DMS53 (cell line): ENCODE results near the gene ATAD3B.
A peak's percentile ranks its signal among the peaks of the same experiment; 100 is the strongest.
"Not testable (repeated sequence)": the region's sequence is repeated elsewhere in the genome, so short reads cannot be mapped to it uniquely, and the experiment has no call there.

Experiments
- DNase-seq: peaks from one replicate; lab custom pipeline; 2025; lab: John Stamatoyannopoulos, UW

The ATAD3B gene

GRCh38 chr1:1450616-1451015 is 20.9 kb upstream of the ATAD3B start:
- DNase-seq = not testable (repeated sequence)

GRCh38 chr1:1451696-1452364 is 19.7 kb upstream of the ATAD3B start:
- no peak for DNase-seq

- DNase-seq = peak; percentile 22
Observed at GRCh38 chr1:1452365-1452739, 19.2 kb upstream of the ATAD3B start.

- DNase-seq = peak; percentile 27
Observed at GRCh38 chr1:1452882-1453281, 18.7 kb upstream of the ATAD3B start.

- DNase-seq = not testable (repeated sequence)
Observed at GRCh38 chr1:1454286-1455056, 17.1 kb upstream of the ATAD3B start.

GRCh38 chr1:1455366-1455884 is 16.1 kb upstream of the ATAD3B start:
- DNase-seq = no peak

GRCh38 chr1:1455934-1456333 is 15.6 kb upstream of the ATAD3B start:
- not testable (repeated sequence) for DNase-seq

GRCh38 chr1:1456683-1457255 is 14.8 kb upstream of the ATAD3B start:
- DNase-seq = not testable (repeated sequence)

GRCh38 chr1:1459156-1459555 is 12.4 kb upstream of the ATAD3B start:
- DNase-seq = not testable (repeated sequence)

- not testable (repeated sequence) for DNase-seq
Observed at GRCh38 chr1:1459711-1460110, 11.9 kb upstream of the ATAD3B start.

- DNase-seq = no peak
Observed at GRCh38 chr1:1460540-1461130, 10.9 kb upstream of the ATAD3B start.

GRCh38 chr1:1461721-1462317 is 9.7 kb upstream of the ATAD3B start:
- no peak for DNase-seq

GRCh38 chr1:1462318-1462966 is 9.1 kb upstream of the ATAD3B start:
- peak; percentile 39 for DNase-seq

GRCh38 chr1:1463312-1463711 is 8.3 kb upstream of the ATAD3B start:
- DNase-seq = no peak

- DNase-seq = not testable (repeated sequence)
Observed at GRCh38 chr1:1468196-1468985, 3.2 kb upstream of the ATAD3B start.

- DNase-seq = peak; percentile 66
Observed at GRCh38 chr1:1470626-1471388, 758 bp upstream of the ATAD3B start.

GRCh38 chr1:1472053-1472876 is 700 bp downstream of the ATAD3B start:
- peak; percentile 52 for DNase-seq

- not testable (repeated sequence) for DNase-seq
Observed at GRCh38 chr1:1476011-1476410, 4.4 kb downstream of the ATAD3B start.

- no peak for DNase-seq
Observed at GRCh38 chr1:1477206-1477605, 5.6 kb downstream of the ATAD3B start.
